Erythroblast (primary cell): ENCODE data around the gene TPPP.

Source experiments
- GATA1 ChIP-seq: IDR thresholded peaks from 2 replicates; pipeline ENCODE4 v1.6.1; 2011; ENCODE audit warnings: low read depth, mild to moderate bottlenecking, control low read depth, low read length, moderate library complexity
- POLR2A ChIP-seq: IDR thresholded peaks from 2 replicates; pipeline ENCODE4 v1.6.1; 2011; ENCODE audit warnings: mild to moderate bottlenecking, low read length

DNA sequence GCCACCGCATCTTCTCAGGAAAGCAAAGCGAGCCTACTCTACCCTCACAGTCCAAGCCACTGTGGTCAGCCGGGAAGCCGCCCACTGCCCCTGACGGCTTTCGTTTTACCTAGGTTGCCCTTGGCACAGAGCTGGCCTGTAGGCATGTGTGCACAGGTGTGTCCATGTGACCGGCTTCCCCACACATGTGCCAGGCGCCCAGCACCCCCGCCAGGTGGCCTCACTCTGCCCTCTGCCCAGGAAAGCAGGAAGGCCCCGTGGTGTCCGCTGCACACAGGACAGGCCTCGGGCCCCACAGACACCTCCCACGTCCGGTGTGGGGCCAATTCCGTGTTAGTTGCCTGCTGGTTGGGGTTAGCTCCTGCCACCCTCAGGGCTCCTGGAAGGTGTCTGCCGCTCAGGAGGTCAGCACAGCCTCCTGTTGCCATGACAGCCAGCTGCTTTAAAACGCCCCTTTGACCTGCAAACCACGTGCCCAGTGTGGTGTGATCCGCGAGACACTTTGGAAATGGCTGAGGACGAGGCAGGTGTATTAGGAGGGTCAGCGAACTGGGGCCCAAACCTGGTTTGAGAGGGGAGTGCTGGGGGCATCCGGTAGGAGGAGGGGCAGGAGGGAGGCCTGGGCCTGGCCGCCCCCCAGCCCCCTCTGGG lies 28.7 kb downstream of the TPPP start:
- no peak for TF ChIP-seq GATA1
- no peak for TF ChIP-seq POLR2A
